ENCODE data around the gene CAMK2B. TPM values are rescaled to one million over a fixed set of nuclear protein-coding genes. Genes with fewer than 3 reads are reported as not detected.

The CAMK2B gene
- total RNA-seq, 1 donor from 2014 or later, result 0.30 TPM

DNA sequence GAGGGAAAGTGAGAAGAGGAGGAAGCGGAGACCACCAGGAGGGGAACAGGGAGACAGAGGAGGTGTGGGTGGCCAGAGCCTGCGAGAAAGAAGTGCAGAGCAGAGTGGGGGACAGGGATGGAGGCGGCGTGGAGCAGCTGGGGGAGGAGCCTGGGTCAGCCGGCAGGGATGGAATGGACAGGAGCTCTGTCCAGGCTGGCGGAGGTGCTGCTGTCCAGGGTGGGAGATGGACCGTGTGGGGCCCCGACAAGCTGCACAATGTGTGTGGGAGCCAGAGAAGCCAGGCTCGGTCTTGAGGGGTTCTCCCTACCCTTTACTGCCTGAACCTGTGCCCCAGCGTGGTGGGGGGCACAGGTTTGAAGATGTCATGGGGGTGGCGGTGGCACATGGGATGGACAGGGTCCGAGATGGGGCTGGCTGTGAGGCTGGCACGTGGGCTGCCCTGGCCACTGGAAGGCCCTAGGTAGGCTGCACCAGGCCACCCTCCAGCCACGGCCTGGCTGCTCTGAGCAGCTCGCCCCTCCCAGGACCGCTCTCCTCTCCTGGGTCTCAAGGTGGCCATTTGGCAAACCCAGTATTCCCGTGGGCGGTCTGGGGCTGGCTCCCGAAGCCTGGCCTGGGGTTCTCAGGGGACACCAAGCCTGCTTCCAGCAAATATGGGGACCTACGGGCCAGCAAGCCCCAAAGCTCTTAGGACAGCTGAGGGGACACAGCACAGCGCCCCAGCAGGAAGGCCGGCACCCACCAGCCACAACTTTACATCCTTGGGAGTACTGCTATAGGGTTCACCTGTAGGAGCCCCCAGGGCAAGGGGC lies 92.3 kb downstream of the CAMK2B start:
- peaks cover 5% of the 10 kb centered on the region for H3K27me3 ChIP-seq (ENCODE audit: low read depth)
- no peaks in the 10 kb centered on the region for H3K9me3 ChIP-seq
- H3K4me1 ChIP-seq, result no peaks in the 10 kb centered on the region
- H3K4me3 ChIP-seq, result no peak overlapping the region
- ATAC-seq (no peak), DNase-seq (no peak)
- no peak overlapping the region for H3K27ac ChIP-seq
- H3K36me3 ChIP-seq, result no peaks in the 10 kb centered on the region
- TF ChIP-seq, protein P1, sequence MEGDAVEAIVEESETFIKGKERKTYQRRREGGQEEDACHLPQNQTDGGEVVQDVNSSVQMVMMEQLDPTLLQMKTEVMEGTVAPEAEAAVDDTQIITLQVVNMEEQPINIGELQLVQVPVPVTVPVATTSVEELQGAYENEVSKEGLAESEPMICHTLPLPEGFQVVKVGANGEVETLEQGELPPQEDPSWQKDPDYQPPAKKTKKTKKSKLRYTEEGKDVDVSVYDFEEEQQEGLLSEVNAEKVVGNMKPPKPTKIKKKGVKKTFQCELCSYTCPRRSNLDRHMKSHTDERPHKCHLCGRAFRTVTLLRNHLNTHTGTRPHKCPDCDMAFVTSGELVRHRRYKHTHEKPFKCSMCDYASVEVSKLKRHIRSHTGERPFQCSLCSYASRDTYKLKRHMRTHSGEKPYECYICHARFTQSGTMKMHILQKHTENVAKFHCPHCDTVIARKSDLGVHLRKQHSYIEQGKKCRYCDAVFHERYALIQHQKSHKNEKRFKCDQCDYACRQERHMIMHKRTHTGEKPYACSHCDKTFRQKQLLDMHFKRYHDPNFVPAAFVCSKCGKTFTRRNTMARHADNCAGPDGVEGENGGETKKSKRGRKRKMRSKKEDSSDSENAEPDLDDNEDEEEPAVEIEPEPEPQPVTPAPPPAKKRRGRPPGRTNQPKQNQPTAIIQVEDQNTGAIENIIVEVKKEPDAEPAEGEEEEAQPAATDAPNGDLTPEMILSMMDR (IDR thresholded peaks at IDR 0.05), result no peak
- intact Hi-C loops (cut with DNase I), result no loop called here

DNA sequence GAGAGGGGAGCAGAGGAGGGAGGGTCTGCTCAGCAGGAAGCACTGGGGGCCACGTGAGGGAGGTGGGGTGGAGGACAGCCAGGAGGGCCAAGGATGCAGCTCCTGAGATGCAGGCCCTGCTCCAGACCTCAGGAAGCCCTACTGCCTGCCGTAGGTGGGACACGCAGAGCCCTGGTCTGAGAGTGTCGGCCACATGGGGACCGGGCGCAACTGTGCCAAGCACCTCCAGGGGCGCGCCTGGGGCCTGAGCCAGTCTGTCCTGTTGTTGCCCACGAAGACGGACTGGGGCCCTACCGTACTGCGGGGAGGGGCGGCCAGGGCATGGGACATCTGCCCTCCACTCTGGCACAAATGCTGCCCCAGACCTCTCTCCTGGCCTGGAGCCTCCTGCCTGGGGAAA lies 93.0 kb downstream of the CAMK2B start:
- ATAC-seq, result no peak
- Histone ChIP-seq H3K4me3 (no peak overlapping the region), H3K4me1 (no peaks in the 10 kb centered on the region), H3K9me3 (no peaks in the 10 kb centered on the region), H3K27me3 (ENCODE audit: low read depth) (peaks cover 7% of the 10 kb centered on the region), H3K27ac (no peak overlapping the region), H3K36me3 (no peaks in the 10 kb centered on the region)
- no peak for DNase-seq
- intact Hi-C loops (cut with DNase I), result no loop called here
- TF ChIP-seq, protein P1 (IDR thresholded peaks at IDR 0.05), result no peak

DNA sequence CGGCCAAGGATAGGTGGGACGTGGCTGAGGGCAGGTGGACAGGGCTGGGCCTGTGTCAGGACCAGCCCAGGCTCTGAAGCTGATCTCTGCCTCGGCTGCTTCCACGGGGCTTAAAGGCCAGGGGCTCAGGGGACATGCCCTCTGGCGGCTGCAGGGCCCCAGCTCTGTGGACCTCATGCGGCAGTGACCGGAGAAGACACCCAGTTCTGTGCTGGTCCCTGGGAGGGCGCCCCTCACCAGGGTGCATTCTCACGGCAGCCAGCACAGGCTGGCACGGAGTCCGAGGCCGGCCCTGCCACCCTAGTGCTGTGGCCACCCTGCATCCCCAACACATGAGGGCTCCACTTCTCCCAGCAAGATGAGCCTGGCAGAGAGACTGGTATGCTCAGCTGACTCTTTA lies 94.3 kb downstream of the CAMK2B start:
- TF ChIP-seq, protein P1 (IDR thresholded peaks at IDR 0.05), result no peak
- DNase-seq, result no peak

DNA sequence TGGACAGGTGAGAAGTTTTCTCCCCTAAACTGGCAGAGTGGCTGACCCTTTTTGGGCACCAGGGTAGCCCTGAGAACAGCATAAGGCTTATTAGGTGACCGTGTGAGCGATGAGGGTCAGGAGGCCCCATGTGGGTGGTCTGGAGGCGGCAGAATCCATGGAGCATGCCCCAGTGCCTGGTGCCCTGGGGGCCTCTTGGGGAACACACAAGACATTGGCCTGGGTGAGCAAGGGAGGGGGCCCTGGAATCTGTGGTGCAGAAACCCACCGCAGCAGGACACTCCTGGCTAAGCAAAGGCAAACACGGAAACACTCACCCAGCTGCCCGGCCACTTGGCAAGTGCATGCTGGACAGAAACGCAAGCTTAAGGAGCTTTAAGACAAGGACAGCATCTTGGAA lies 95.1 kb downstream of the CAMK2B start:
- Histone ChIP-seq H3K9me3 (no peaks in the 10 kb centered on the region), H3K27ac (no peak overlapping the region), H3K36me3 (no peaks in the 10 kb centered on the region), H3K4me3 (no peak overlapping the region), H3K27me3 (ENCODE audit: low read depth) (peaks cover 19% of the 10 kb centered on the region), H3K4me1 (no peaks in the 10 kb centered on the region)
- TF ChIP-seq, protein P1 (IDR thresholded peaks at IDR 0.05), result no peak
- ATAC-seq, result no peak
- DNase-seq, result no peak
- intact Hi-C loops (cut with DNase I), result no loop called here

More for the DNA sequence above, 94.3 kb downstream of the CAMK2B start:
- Histone ChIP-seq H3K4me3 (no peak overlapping the region), H3K36me3 (no peaks in the 10 kb centered on the region), H3K27ac (no peak overlapping the region), H3K27me3 (ENCODE audit: low read depth) (peaks cover 11% of the 10 kb centered on the region), H3K4me1 (no peaks in the 10 kb centered on the region), H3K9me3 (no peaks in the 10 kb centered on the region)
- intact Hi-C loops (cut with DNase I), result no loop called here
- ATAC-seq, result no peak

DNA sequence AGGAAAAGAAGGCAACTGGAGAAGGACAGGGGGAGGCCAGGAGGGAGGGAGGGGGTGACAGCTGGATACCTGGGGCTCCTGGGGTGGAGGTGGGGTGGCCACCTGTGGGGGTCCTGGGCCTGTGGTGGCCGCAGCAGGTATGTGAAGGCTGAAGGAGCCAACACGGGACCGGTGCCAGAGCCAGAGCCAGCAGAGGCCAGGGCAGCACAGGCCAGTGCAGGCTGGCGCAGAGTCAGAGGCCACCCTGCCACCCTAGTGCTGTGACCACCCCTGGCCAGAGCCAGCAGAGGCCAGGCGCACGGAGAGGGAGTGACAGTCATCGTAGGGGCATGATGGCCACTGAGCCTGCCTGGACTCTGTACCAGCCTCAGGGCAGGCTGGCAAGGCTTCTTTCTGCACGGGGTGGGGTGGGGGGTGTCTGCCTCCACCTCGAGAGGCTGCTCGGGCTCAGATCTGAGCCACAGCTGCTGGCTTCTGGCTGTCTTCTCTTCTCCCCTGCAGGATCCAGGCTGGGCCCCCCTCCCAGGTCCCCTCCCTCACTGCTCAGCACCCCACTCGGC lies 95.8 kb downstream of the CAMK2B start:
- Histone ChIP-seq H3K9me3 (no peaks in the 10 kb centered on the region), H3K36me3 (no peaks in the 10 kb centered on the region), H3K4me1 (no peaks in the 10 kb centered on the region), H3K27ac (no peak overlapping the region), H3K27me3 (ENCODE audit: low read depth) (peaks cover 25% of the 10 kb centered on the region), H3K4me3 (no peak overlapping the region)
- no peak for DNase-seq
- no peak for ATAC-seq
- TF ChIP-seq, protein P1 (IDR thresholded peaks at IDR 0.05), result no peak
- intact Hi-C loops (cut with DNase I), result no loop called here
